Tongue (tissue), 2 donors: ENCODE measurements around the gene LARP1B. TPM values are rescaled to one million over a fixed set of nuclear protein-coding genes. Genes with fewer than 3 reads are reported as not detected.
A peak's percentile ranks its signal among the peaks of the same experiment; 100 is the strongest.
"Not testable (repeated sequence)": the region's sequence is repeated elsewhere in the genome, so short reads cannot be mapped to it uniquely, and the experiment has no call there.

ENCODE experiments used
- DNase-seq: peaks from one replicate; pipeline ENCODE4 v3.0.0-alpha.2; 2015
- total RNA-seq: library from RNA; depleted of rRNA; stranded (reverse); fragments of >200 nt; gene quantifications from one replicate; pipeline ENCODE4 v1.2.3, GENCODE V29; 2014

The LARP1B gene
- total RNA-seq, 1 donor from 2014 or later: 32.5 TPM

- DNase-seq: no peak
Observed at GRCh38 chr4:128141866-128142265, 80.8 kb downstream of the LARP1B start.

GRCh38 chr4:128145727-128146126 lies 84.6 kb downstream of the LARP1B start:
- no peak for DNase-seq

GRCh38 chr4:128153800-128154199 lies 92.7 kb downstream of the LARP1B start:
- no peak for DNase-seq

- DNase-seq: no peak
Observed at GRCh38 chr4:128155231-128155855, 94.2 kb downstream of the LARP1B start.

- no peak for DNase-seq
Observed at GRCh38 chr4:128155874-128156456, 94.9 kb downstream of the LARP1B start.

- not testable (repeated sequence) for DNase-seq
Observed at GRCh38 chr4:128156472-128156871, 95.4 kb downstream of the LARP1B start.

- DNase-seq: no peak
Observed at GRCh38 chr4:128158894-128159293, 97.8 kb downstream of the LARP1B start.

GRCh38 chr4:128159967-128160366 lies 98.9 kb downstream of the LARP1B start:
- DNase-seq: no peak

- no peak for DNase-seq
Observed at GRCh38 chr4:128161138-128161537, 100.0 kb downstream of the LARP1B start.

GRCh38 chr4:128162434-128162833 lies 101.3 kb downstream of the LARP1B start:
- DNase-seq: no peak

- no peak for DNase-seq
Observed at GRCh38 chr4:128163177-128164117, 102.3 kb downstream of the LARP1B start.

GRCh38 chr4:128166982-128167381 lies 105.9 kb downstream of the LARP1B start:
- DNase-seq: no peak

- DNase-seq: no peak
Observed at GRCh38 chr4:128168701-128169100, 107.6 kb downstream of the LARP1B start.

- DNase-seq: no peak
Observed at GRCh38 chr4:128169245-128169644, 108.1 kb downstream of the LARP1B start.

- no peak for DNase-seq
Observed at GRCh38 chr4:128176643-128177042, 115.5 kb downstream of the LARP1B start.

- DNase-seq: no peak
Observed at GRCh38 chr4:128177498-128177897, 116.4 kb downstream of the LARP1B start.

GRCh38 chr4:128186623-128187022 lies 125.5 kb downstream of the LARP1B start:
- no peak for DNase-seq

- peak; percentile 85 for DNase-seq
Observed at GRCh38 chr4:128191115-128191781, 130.1 kb downstream of the LARP1B start.

- no peak for DNase-seq
Observed at GRCh38 chr4:128220286-128221235, 159.4 kb downstream of the LARP1B start.

- DNase-seq: no peak
Observed at GRCh38 chr4:128221586-128221985, 160.5 kb downstream of the LARP1B start.

GRCh38 chr4:128225148-128225547 lies 164.0 kb downstream of the LARP1B start:
- peak; percentile 78 for DNase-seq
